ENCODE measurements around the gene LRP4. TPM values are rescaled to one million over a fixed set of nuclear protein-coding genes. Genes with fewer than 3 reads are reported as not detected.

The LRP4 gene
- total RNA-seq, 1 experiment from 2014 or later: 11.6 TPM

- Histone ChIP-seq H3K56ac (ENCODE audit: insufficient read length, low read depth, low read length) (no peak within 1 kb of the TSS), H3K27me3 (ENCODE audit: insufficient read depth, low read length) (no peaks in the 10 kb centered on the region), H2BK15ac (ENCODE audit: low read depth, low read length) (no peak within 1 kb of the TSS), H4K91ac (ENCODE audit: insufficient read length, low read depth, low read length) (no peak within 1 kb of the TSS), H3K18ac (ENCODE audit: insufficient read length, low read depth, low read length) (peak within 1 kb of the TSS; percentile 88), H4K8ac (replicated peaks; ENCODE audit: insufficient read length, low read depth, low read length) (no peak within 1 kb of the TSS), H3K14ac (ENCODE audit: insufficient read depth, low read length) (no peak within 1 kb of the TSS), H2BK5ac (ENCODE audit: insufficient read length, low read length) (no peak within 1 kb of the TSS), H3K79me1 (ENCODE audit: insufficient read depth, low read depth, low read length, poor library complexity, severe bottlenecking) (no peaks in the 10 kb centered on the region), H4K20me1 (ENCODE audit: control insufficient read depth, insufficient read depth, insufficient read length) (no peaks in the 10 kb centered on the region), H3T11ph (ENCODE audit: low read length) (no peak within 1 kb of the TSS), H3K9ac (ENCODE audit: extremely low read depth, insufficient read length, low read length) (peak within 1 kb of the TSS; percentile 53), H3K23me2 (ENCODE audit: insufficient read length, low read depth, low read length, poor library complexity, severe bottlenecking) (no peaks in the 10 kb centered on the region), H2BK12ac (ENCODE audit: insufficient read length, low read depth, low read length) (no peak within 1 kb of the TSS), H3K4me2 (ENCODE audit: insufficient read depth, insufficient read length, low read length) (peak within 1 kb of the TSS; percentile 63), H3K27ac (ENCODE audit: insufficient read length, low read depth, low read length) (no peak within 1 kb of the TSS), H2AFZ (ENCODE audit: low read length) (no peak within 1 kb of the TSS), H2AK5ac (ENCODE audit: insufficient read length, low read length) (no peak within 1 kb of the TSS), H2BK20ac (ENCODE audit: low read depth, low read length, poor library complexity, severe bottlenecking) (no peak within 1 kb of the TSS), H3K4me1 (ENCODE audit: insufficient read depth, low read length) (no peaks in the 10 kb centered on the region), H2BK120ac (ENCODE audit: low read depth, low read length, poor library complexity, severe bottlenecking) (no peak within 1 kb of the TSS), H3K23ac (ENCODE audit: insufficient read length, low read depth, low read length) (no peak within 1 kb of the TSS), H3K9me3 (ENCODE audit: control insufficient read depth, low read depth, low read length) (no peaks in the 10 kb centered on the region), H4K5ac (ENCODE audit: insufficient read length, low read depth, low read length) (no peak within 1 kb of the TSS), H3K79me2 (ENCODE audit: insufficient read depth, low read length) (peaks cover 32% of the 10 kb centered on the region; the same call in 1 of the 2 replicates), H3K4ac (ENCODE audit: low read depth, low read length) (no peak within 1 kb of the TSS)
- peaks cover 28 to 37% of the 10 kb centered on the region in 2 experiments for H3K4me1 Mint-ChIP-seq
- peaks cover 4 to 14% of the 10 kb centered on the region in 2 experiments; a peak in 3 of 5 replicates for H3K9me3 Mint-ChIP-seq
- H3K27ac Mint-ChIP-seq: peak within 1 kb of the TSS; percentile 3 to 98 (median 94)
- peak within 1 kb of the TSS; percentile 91 to 96 for H3K4me3 Mint-ChIP-seq
- H3K27me3 Mint-ChIP-seq (ENCODE audit: low read depth): peaks cover 6% of the 10 kb centered on the region; the same call in 1 of the 2 replicates
- peaks cover 8 to 26% (median 23%) of the 10 kb centered on the region in 3 experiments; a peak in 6 of 7 replicates for H3K36me3 Mint-ChIP-seq (ENCODE audit: insufficient read depth in 1 of 3, low read depth in 3 of 3)
- WGBS (ENCODE audit: extremely low coverage, insufficient read length, low lambda C conversion rate): no CpG with 5 or more reads among the region's 83 CpGs
- peak; percentile 88 for DNase-seq
- TF ChIP-seq CTCF (conservative IDR thresholded peaks at IDR 0.05): no peak
Observed at GRCh38 chr11:46845740-46846509, 72.4 kb downstream of the LRP4 start, which contains the start of gene CKAP5. Gene CKAP5, minus strand, starts transcription at chr11:46846280. Its CDS starts 25,049 bp downstream, at chr11:46821231.
